OCI-M1 (cell line): ENCODE measurements around the gene PTPRD.

Experiments used
- DNase-seq: peaks from one replicate; lab custom pipeline; 2025; lab: John Stamatoyannopoulos, UW

PTPRD gene

GRCh38 chr9:8778356-8778755 lies 1834.4 kb downstream of the PTPRD start:
- DNase-seq, result peak; percentile 93

- DNase-seq, result no peak
These were observed 1840.5 kb downstream of the PTPRD start for GRCh38 chr9:8772302-8772701.

GRCh38 chr9:8769153-8769552 lies 1843.6 kb downstream of the PTPRD start:
- DNase-seq, result no peak

- DNase-seq, result no peak
These were observed 1846.7 kb downstream of the PTPRD start for GRCh38 chr9:8766096-8766495.

GRCh38 chr9:8764051-8764450 lies 1848.8 kb downstream of the PTPRD start:
- DNase-seq, result no peak

GRCh38 chr9:8762479-8763085 lies 1850.2 kb downstream of the PTPRD start:
- DNase-seq, result peak; percentile 95

GRCh38 chr9:8760000-8760767 lies 1852.6 kb downstream of the PTPRD start:
- peak; percentile 93 for DNase-seq

GRCh38 chr9:8757881-8758280 lies 1854.9 kb downstream of the PTPRD start:
- no peak for DNase-seq

- DNase-seq, result no peak
These were observed 1858.1 kb downstream of the PTPRD start for GRCh38 chr9:8754751-8755150.

GRCh38 chr9:8751406-8751930 lies 1861.3 kb downstream of the PTPRD start:
- no peak for DNase-seq

- peak; percentile 90 for DNase-seq
These were observed 1862.2 kb downstream of the PTPRD start for GRCh38 chr9:8750639-8751051.

GRCh38 chr9:8745347-8745746 lies 1867.5 kb downstream of the PTPRD start:
- DNase-seq, result no peak

GRCh38 chr9:8738945-8739344 lies 1873.9 kb downstream of the PTPRD start:
- no peak for DNase-seq

- DNase-seq, result no peak
These were observed 1876.0 kb downstream of the PTPRD start for GRCh38 chr9:8736805-8737204.

- no peak for DNase-seq
These were observed 1878.0 kb downstream of the PTPRD start for GRCh38 chr9:8734760-8735159.

GRCh38 chr9:8733131-8733954 lies 1879.5 kb downstream of the PTPRD start:
- no peak for DNase-seq

- DNase-seq, result no peak
These were observed 1880.3 kb downstream of the PTPRD start for GRCh38 chr9:8732367-8733075.

- peak; percentile 98 for DNase-seq
These were observed 1882.2 kb downstream of the PTPRD start for GRCh38 chr9:8730618-8731017.

GRCh38 chr9:8728910-8729309 lies 1883.9 kb downstream of the PTPRD start:
- DNase-seq, result no peak

GRCh38 chr9:8727191-8727590 lies 1885.6 kb downstream of the PTPRD start:
- no peak for DNase-seq

GRCh38 chr9:8726692-8727091 lies 1886.1 kb downstream of the PTPRD start:
- DNase-seq, result no peak

- DNase-seq, result no peak
These were observed 1887.2 kb downstream of the PTPRD start for GRCh38 chr9:8725635-8726034.
